Measurements from ENCODE around the gene AFMID.

AFMID gene

DNA sequence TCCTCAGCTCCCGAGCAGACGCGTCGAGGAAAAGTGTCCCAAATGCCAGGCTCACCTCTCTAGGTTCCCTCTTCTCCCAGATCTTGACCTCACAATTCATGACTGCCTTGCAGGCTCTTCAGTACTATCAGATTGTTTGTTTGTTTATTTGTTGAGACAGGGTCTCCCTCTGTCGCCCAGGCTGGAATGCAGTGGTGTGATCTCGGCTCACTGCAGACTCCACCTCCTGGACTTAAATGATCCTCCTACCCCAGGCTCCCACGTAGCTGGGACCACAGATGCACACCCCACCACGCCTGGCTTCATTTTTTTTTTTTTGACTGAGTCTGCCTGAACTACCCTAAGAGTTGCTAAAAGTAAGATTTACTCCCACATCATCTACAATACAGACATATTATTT lies 60.1 kb downstream of the AFMID start:
- no CpG with 5 or more reads among the region's 8 CpGs for WGBS, 2 donors (ENCODE audit: extremely low coverage in 2 of 2, insufficient read length in 2 of 2, insufficient replicate concordance in 1 of 2)
- H3K4me1 ChIP-seq (ENCODE audit: control insufficient read depth in 2 of 2, insufficient read depth in 1 of 2, low read depth in 1 of 2, low read length in 2 of 2) = peaks cover 4 to 15% of the 10 kb centered on the region in 2 donors
- no peak overlapping the region for H3K27ac ChIP-seq (replicated peaks; ENCODE audit: low read length)

GRCh38 chr17:78248051-78248914 lies 61.1 kb downstream of the AFMID start:
- H2AK5ac ChIP-seq (ENCODE audit: low read depth, low read length) = peak overlapping the region; percentile 97
- H2AFZ ChIP-seq (ENCODE audit: low read length) = no peak overlapping the region
- H3K4ac ChIP-seq (ENCODE audit: low read length) = peak overlapping the region; percentile 76
- peak overlapping the region; percentile 17 for H4K8ac ChIP-seq (ENCODE audit: low read depth, low read length)
- no peak overlapping the region for H2BK5ac ChIP-seq (ENCODE audit: low read length)
- peak overlapping the region; percentile 94 for H3K14ac ChIP-seq (ENCODE audit: low read length)
- no peak for DNase-seq (ENCODE audit: low spot score)
- peak overlapping the region; percentile 85 for H3K18ac ChIP-seq (ENCODE audit: low read length)
- H3K36me3 ChIP-seq (replicated peaks in 1 of 2; ENCODE audit: control insufficient read depth in 2 of 2, insufficient read depth in 2 of 2, low read length in 2 of 2) = no peaks in the 10 kb centered on the region
- peak overlapping the region; percentile 70 for H3K9ac ChIP-seq (ENCODE audit: low read depth, low read length, poor library complexity)
- H3K27me3 ChIP-seq (ENCODE audit: control insufficient read depth in 3 of 3, insufficient read depth in 3 of 3, low read depth in 1 of 3, low read length in 3 of 3) = no peaks in the 10 kb centered on the region
- peak overlapping the region in 1 of 2 donors; percentile 46 for H3K4me3 ChIP-seq (ENCODE audit: low read length in 2 of 2)
- H3K79me1 ChIP-seq (ENCODE audit: low read depth, low read length) = peaks cover 1% of the 10 kb centered on the region
- H3K9me3 ChIP-seq (replicated peaks in 1 of 2; ENCODE audit: control insufficient read depth in 2 of 2, insufficient read depth in 1 of 2, low read depth in 1 of 2, low read length in 2 of 2) = peaks cover 0 to 2% of the 10 kb centered on the region in 2 donors
- H2BK120ac ChIP-seq (ENCODE audit: low read depth, low read length) = no peak overlapping the region
- H2BK15ac ChIP-seq (ENCODE audit: low read length) = peak overlapping the region; percentile 98
- H3K27ac ChIP-seq (replicated peaks; ENCODE audit: low read length) = no peak overlapping the region
- peak overlapping the region; percentile 100 for H2BK12ac ChIP-seq (ENCODE audit: low read length)
- WGBS, 2 donors (ENCODE audit: extremely low coverage in 2 of 2, insufficient read length in 2 of 2, insufficient replicate concordance in 1 of 2) = no CpG with 5 or more reads among the region's 30 CpGs
- no peak overlapping the region for H3K4me2 ChIP-seq (ENCODE audit: insufficient read depth, low read length, poor library complexity, severe bottlenecking)
- H4K91ac ChIP-seq (ENCODE audit: low read depth, low read length, poor library complexity) = peak overlapping the region; percentile 72
- peak overlapping the region; percentile 97 for H3K23ac ChIP-seq (ENCODE audit: low read depth, low read length, poor library complexity)
- peaks cover 4 to 17% of the 10 kb centered on the region in 2 donors for H3K4me1 ChIP-seq (ENCODE audit: control insufficient read depth in 2 of 2, insufficient read depth in 1 of 2, low read depth in 1 of 2, low read length in 2 of 2)

More for the DNA sequence above, 60.1 kb downstream of the AFMID start:
- Histone ChIP-seq H2BK5ac (ENCODE audit: low read length) (no peak overlapping the region), H3K4me3 (ENCODE audit: low read length in 2 of 2) (no peak overlapping the region), H3K36me3 (replicated peaks in 1 of 2; ENCODE audit: control insufficient read depth in 2 of 2, insufficient read depth in 2 of 2, low read length in 2 of 2) (no peaks in the 10 kb centered on the region), H3K9me3 (replicated peaks in 1 of 2; ENCODE audit: control insufficient read depth in 2 of 2, insufficient read depth in 1 of 2, low read depth in 1 of 2, low read length in 2 of 2) (peaks cover 0 to 2% of the 10 kb centered on the region in 2 donors), H3K79me1 (ENCODE audit: low read depth, low read length) (peaks cover 1% of the 10 kb centered on the region), H4K8ac (ENCODE audit: low read depth, low read length) (no peak overlapping the region), H4K91ac (ENCODE audit: low read depth, low read length, poor library complexity) (no peak overlapping the region), H2AFZ (ENCODE audit: low read length) (no peak overlapping the region), H3K18ac (ENCODE audit: low read length) (no peak overlapping the region), H2BK15ac (ENCODE audit: low read length) (no peak overlapping the region), H2BK120ac (ENCODE audit: low read depth, low read length) (no peak overlapping the region), H3K27me3 (ENCODE audit: control insufficient read depth in 3 of 3, insufficient read depth in 3 of 3, low read depth in 1 of 3, low read length in 3 of 3) (no peaks in the 10 kb centered on the region), H2AK5ac (ENCODE audit: low read depth, low read length) (no peak overlapping the region), H2BK12ac (ENCODE audit: low read length) (no peak overlapping the region), H3K4ac (ENCODE audit: low read length) (no peak overlapping the region), H3K23ac (ENCODE audit: low read depth, low read length, poor library complexity) (no peak overlapping the region), H3K14ac (ENCODE audit: low read length) (no peak overlapping the region), H3K4me2 (ENCODE audit: insufficient read depth, low read length, poor library complexity, severe bottlenecking) (no peak overlapping the region), H3K9ac (ENCODE audit: low read depth, low read length, poor library complexity) (no peak overlapping the region)
- DNase-seq (ENCODE audit: low spot score) = no peak

DNA sequence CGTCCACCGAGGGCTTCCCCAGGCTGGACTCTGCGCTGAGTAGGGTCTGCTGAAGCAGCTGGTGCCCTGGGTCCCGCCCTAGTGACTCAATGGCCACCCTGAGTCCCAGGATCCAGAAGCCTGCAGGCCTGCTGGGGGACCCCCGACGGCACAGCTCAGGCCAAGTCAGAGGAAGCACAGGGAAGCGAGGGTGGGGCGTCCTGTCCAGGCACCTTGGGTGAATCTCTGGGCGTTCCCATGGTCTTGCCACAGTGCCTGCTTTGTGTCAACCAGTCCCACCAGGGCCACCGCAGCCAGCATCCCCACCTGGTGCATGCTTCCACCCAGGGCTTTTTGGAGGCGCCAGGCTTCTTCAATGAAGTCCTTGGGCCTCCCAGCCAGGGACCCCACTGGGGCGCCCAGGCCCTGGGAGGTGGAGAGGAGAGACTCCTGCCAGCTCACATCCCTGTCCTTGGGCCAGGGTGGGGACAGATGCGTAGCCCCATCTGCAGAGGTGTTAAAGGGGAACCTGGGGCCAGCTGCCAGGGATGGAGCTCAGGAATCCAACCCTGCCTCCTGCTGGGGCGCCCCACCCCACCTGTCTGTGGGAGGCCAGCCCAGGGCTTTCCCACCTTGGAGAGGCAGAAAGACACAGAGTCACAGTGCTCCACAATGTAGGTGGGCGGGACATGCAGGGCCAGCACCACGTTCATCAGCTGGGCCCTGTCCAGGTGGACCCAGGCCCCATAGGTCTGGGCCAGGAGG lies 62.1 kb downstream of the AFMID start:
- no peak overlapping the region for H3K27ac ChIP-seq (replicated peaks; ENCODE audit: low read length)
- H2BK120ac ChIP-seq (ENCODE audit: low read depth, low read length) = peak overlapping the region; percentile 35
- peak overlapping the region; percentile 9 for H3K14ac ChIP-seq (ENCODE audit: low read length)
- no peak overlapping the region for H3K4me2 ChIP-seq (ENCODE audit: insufficient read depth, low read length, poor library complexity, severe bottlenecking)
- peak overlapping the region; percentile 97 for H2AK5ac ChIP-seq (ENCODE audit: low read depth, low read length)
- H3K4me1 ChIP-seq (ENCODE audit: control insufficient read depth in 2 of 2, insufficient read depth in 1 of 2, low read depth in 1 of 2, low read length in 2 of 2) = peaks cover 7 to 18% of the 10 kb centered on the region in 2 donors
- H3K4ac ChIP-seq (ENCODE audit: low read length) = no peak overlapping the region
- peaks cover 3% of the 10 kb centered on the region for H3K79me1 ChIP-seq (ENCODE audit: low read depth, low read length)
- H2BK12ac ChIP-seq (ENCODE audit: low read length) = peak overlapping the region; percentile 68
- no peak overlapping the region for H3K4me3 ChIP-seq (ENCODE audit: low read length in 2 of 2)
- peaks cover 0 to 2% of the 10 kb centered on the region in 2 donors for H3K9me3 ChIP-seq (replicated peaks in 1 of 2; ENCODE audit: control insufficient read depth in 2 of 2, insufficient read depth in 1 of 2, low read depth in 1 of 2, low read length in 2 of 2)
- no peak overlapping the region for H3K18ac ChIP-seq (ENCODE audit: low read length)
- H4K8ac ChIP-seq (ENCODE audit: low read depth, low read length) = no peak overlapping the region
- no CpG with 5 or more reads among the region's 16 CpGs for WGBS, 2 donors (ENCODE audit: extremely low coverage in 2 of 2, insufficient read length in 2 of 2, insufficient replicate concordance in 1 of 2)
- peak overlapping the region; percentile 66 for H2BK15ac ChIP-seq (ENCODE audit: low read length)
- H2AFZ ChIP-seq (ENCODE audit: low read length) = no peak overlapping the region
- no peaks in the 10 kb centered on the region for H3K36me3 ChIP-seq (replicated peaks in 1 of 2; ENCODE audit: control insufficient read depth in 2 of 2, insufficient read depth in 2 of 2, low read length in 2 of 2)
- peak overlapping the region; percentile 67 for H3K9ac ChIP-seq (ENCODE audit: low read depth, low read length, poor library complexity)
- H2BK5ac ChIP-seq (ENCODE audit: low read length) = peak overlapping the region; percentile 71
- peak overlapping the region; percentile 88 for H3K23ac ChIP-seq (ENCODE audit: low read depth, low read length, poor library complexity)
- DNase-seq (ENCODE audit: low spot score) = no peak
- no peaks in the 10 kb centered on the region for H3K27me3 ChIP-seq (ENCODE audit: control insufficient read depth in 3 of 3, insufficient read depth in 3 of 3, low read depth in 1 of 3, low read length in 3 of 3)
- peak overlapping the region; percentile 9 for H4K91ac ChIP-seq (ENCODE audit: low read depth, low read length, poor library complexity)

All from neuronal stem cell (in vitro differentiated cells).